Subcutaneous abdominal adipose tissue (tissue), 5 donors: Measurements from ENCODE around the gene GMPPA.

Experiments used
- H3K27ac ChIP-seq: one replicate; pipeline ENCODE4 v1.7.0; 2013; ENCODE audit warnings: low read depth, mild to moderate bottlenecking, inconsistent platforms, low read length, moderate library complexity
- H3K27me3 ChIP-seq, 5 donors: one replicate each; pipeline ENCODE4 v1.7.0; 2013; ENCODE audit warnings: low read length in 5 of 5, inconsistent platforms in 1 of 5; ENCODE audit not compliant: control insufficient read depth in 5 of 5, insufficient read depth in 4 of 5
- H3K36me3 ChIP-seq, 5 donors: one replicate each; pipeline ENCODE4 v1.7.0; 2013; ENCODE audit warnings: low read length in 5 of 5; ENCODE audit not compliant: control insufficient read depth in 5 of 5, insufficient read depth in 5 of 5
- H3K4me1 ChIP-seq, 5 donors: one replicate each; pipeline ENCODE4 v1.7.0; 2013; ENCODE audit warnings: low read length in 5 of 5, mild to moderate bottlenecking in 3 of 5, moderate library complexity in 1 of 5; ENCODE audit not compliant: control insufficient read depth in 5 of 5, insufficient read depth in 5 of 5
- H3K4me3 ChIP-seq, 5 donors: one replicate each; pipeline ENCODE4 v1.7.0; 2013; ENCODE audit warnings: low read length in 5 of 5, low read depth in 1 of 5
- H3K9ac ChIP-seq, 5 donors: one replicate each; pipeline ENCODE4 v1.7.0; 2013; ENCODE audit warnings: low read length in 5 of 5, mild to moderate bottlenecking in 4 of 5, moderate library complexity in 3 of 5
- H3K9me3 ChIP-seq, 5 donors: one replicate each; pipeline ENCODE4 v1.7.0; 2013; ENCODE audit warnings: low read length in 5 of 5; ENCODE audit not compliant: control insufficient read depth in 5 of 5
- donor health status: healthy.
- donor health status: healthy.
- donor health status: healthy.
- donor health status: healthy.
- donor health status: healthy.

Gene GMPPA

GRCh38 chr2:219517954-219518778, 19.5 kb downstream of the GMPPA start:
- Histone ChIP-seq H3K27me3 (peaks cover 25 to 84% (median 72%) of the 10 kb centered on the region in 5 donors), H3K9me3 (no peaks in the 10 kb centered on the region), H3K27ac (no peak overlapping the region), H3K4me3 (no peak overlapping the region), H3K9ac (no peak overlapping the region), H3K36me3 (no peaks in the 10 kb centered on the region), H3K4me1 (peaks cover 0 to 22% (median 2%) of the 10 kb centered on the region in 5 donors)

GRCh38 chr2:219519526-219519916, 20.8 kb downstream of the GMPPA start:
- no peaks in the 10 kb centered on the region for H3K36me3 ChIP-seq
- no peak overlapping the region for H3K4me3 ChIP-seq
- peaks cover 0 to 12% (median 2%) of the 10 kb centered on the region in 5 donors for H3K4me1 ChIP-seq
- peaks cover 30 to 84% (median 70%) of the 10 kb centered on the region in 5 donors for H3K27me3 ChIP-seq
- no peak overlapping the region for H3K9ac ChIP-seq
- H3K9me3 ChIP-seq, result no peaks in the 10 kb centered on the region
- no peak overlapping the region for H3K27ac ChIP-seq

- peaks cover 33 to 83% (median 70%) of the 10 kb centered on the region in 5 donors for H3K27me3 ChIP-seq
- peaks cover 0 to 12% (median 2%) of the 10 kb centered on the region in 5 donors for H3K4me1 ChIP-seq
These were observed 21.4 kb downstream of the GMPPA start for GRCh38 chr2:219520079-219520478.

GRCh38 chr2:219521066-219521880, 22.6 kb downstream of the GMPPA start:
- Histone ChIP-seq H3K4me3 (no peak overlapping the region), H3K9me3 (no peaks in the 10 kb centered on the region), H3K9ac (no peak overlapping the region), H3K36me3 (no peaks in the 10 kb centered on the region), H3K27me3 (peaks cover 44 to 82% (median 69%) of the 10 kb centered on the region in 5 donors), H3K27ac (no peak overlapping the region), H3K4me1 (peaks cover 0 to 12% (median 2%) of the 10 kb centered on the region in 5 donors)

More at GRCh38 chr2:219520079-219520478, 21.4 kb downstream of the GMPPA start:
- Histone ChIP-seq H3K4me3 (no peak overlapping the region), H3K9ac (no peak overlapping the region), H3K27ac (no peak overlapping the region), H3K36me3 (no peaks in the 10 kb centered on the region), H3K9me3 (no peaks in the 10 kb centered on the region)

- no peak overlapping the region for H3K9ac ChIP-seq
- H3K4me3 ChIP-seq, result no peak overlapping the region
- H3K27me3 ChIP-seq, result peaks cover 48 to 84% (median 69%) of the 10 kb centered on the region in 5 donors
- H3K9me3 ChIP-seq, result no peaks in the 10 kb centered on the region
- no peaks in the 10 kb centered on the region for H3K36me3 ChIP-seq
- H3K4me1 ChIP-seq, result peaks cover 0 to 12% (median 2%) of the 10 kb centered on the region in 5 donors
- no peak overlapping the region for H3K27ac ChIP-seq
These were observed 23.7 kb downstream of the GMPPA start for GRCh38 chr2:219522111-219523030.

GRCh38 chr2:219523031-219523671, 24.5 kb downstream of the GMPPA start:
- Histone ChIP-seq H3K9ac (no peak overlapping the region), H3K9me3 (no peaks in the 10 kb centered on the region), H3K27me3 (peaks cover 48 to 81% (median 69%) of the 10 kb centered on the region in 5 donors), H3K4me3 (no peak overlapping the region), H3K36me3 (no peaks in the 10 kb centered on the region), H3K27ac (no peak overlapping the region), H3K4me1 (peaks cover 0 to 10% (median 2%) of the 10 kb centered on the region in 5 donors)

- H3K4me1 ChIP-seq, result peaks cover 0 to 7% (median 3%) of the 10 kb centered on the region in 5 donors
- H3K27me3 ChIP-seq, result peaks cover 54 to 84% (median 77%) of the 10 kb centered on the region in 5 donors
- no peak overlapping the region for H3K9ac ChIP-seq
- H3K36me3 ChIP-seq, result no peaks in the 10 kb centered on the region
- no peak overlapping the region for H3K4me3 ChIP-seq
- no peaks in the 10 kb centered on the region for H3K9me3 ChIP-seq
- H3K27ac ChIP-seq, result no peak overlapping the region
These were observed 26.1 kb downstream of the GMPPA start for GRCh38 chr2:219524817-219525216.

GRCh38 chr2:219525533-219526232, 27.0 kb downstream of the GMPPA start:
- Histone ChIP-seq H3K9me3 (no peaks in the 10 kb centered on the region), H3K4me3 (no peak overlapping the region), H3K27ac (no peak overlapping the region), H3K9ac (no peak overlapping the region), H3K27me3 (peaks cover 48 to 82% (median 77%) of the 10 kb centered on the region in 5 donors), H3K36me3 (no peaks in the 10 kb centered on the region), H3K4me1 (peaks cover 0 to 9% (median 6%) of the 10 kb centered on the region in 5 donors)
